HEK293 (cell line): ENCODE measurements around the gene EIF3M.

ENCODE experiments used
- CTCF ChIA-PET: fragments of 350-600 bp; formaldehyde crosslinking; extraction: SDS; loops from one replicate; lab custom pipeline; 2021; ENCODE audit warnings: antibody characterized with exemption; lab: Yijun Ruan, JAX
- POLR2A ChIA-PET: fragments of 300-600 bp; formaldehyde crosslinking; extraction: SDS; loops from one replicate; lab custom pipeline; 2020; ENCODE audit warnings: antibody characterized with exemption, inconsistent platforms; lab: Yijun Ruan, JAX
- H3K27ac ChIP-seq: fragments of 200-500 bp; sonication (Bioruptor generic); 2 replicates; pipeline ENCODE4 v1.5.1; 2014; ENCODE audit warnings: low read depth, low read length, control low read depth, inconsistent platforms; ENCODE audit errors: extremely low read depth
- H3K36me3 ChIP-seq, 2 experiments: fragments of 200-500 bp in 1 of 2; sonication (Bioruptor generic) in 1 of 2; 1 replicate in 1 of 2; 2 replicates in 1 of 2; pipeline ENCODE4 v1.5.1; 2014 to 2017; ENCODE audit warnings: inconsistent platforms in 2 of 2, low read length in 2 of 2; ENCODE audit not compliant: control insufficient read depth in 2 of 2, insufficient read depth in 1 of 2
- H3K4me1 ChIP-seq: fragments of 200-500 bp; sonication (Bioruptor generic); 2 replicates; pipeline ENCODE4 v1.5.1; 2014; ENCODE audit warnings: mild to moderate bottlenecking, low read length, inconsistent platforms; ENCODE audit not compliant: control insufficient read depth, insufficient read depth
- H3K4me3 ChIP-seq: 2 replicates; pipeline ENCODE4 v1.5.1; 2011; ENCODE audit warnings: low read depth, mild to moderate bottlenecking, control low read depth, low read length, moderate library complexity
- H3K9me3 ChIP-seq: fragments of 200-500 bp; sonication (Bioruptor generic); 2 replicates; pipeline ENCODE4 v1.5.1; 2014; ENCODE audit warnings: low read depth, low read length, inconsistent platforms; ENCODE audit not compliant: control insufficient read depth, insufficient read depth
- AEBP2 ChIP-seq: fragments of 450-650 bp; formaldehyde crosslinking; IDR thresholded peaks from 2 replicates; pipeline ENCODE4 v1.5.1; 2016; ENCODE audit warnings: missing biosample characterization, missing genetic modification characterization, borderline replicate concordance
- EGR2 ChIP-seq: fragments of 450-650 bp; formaldehyde crosslinking; IDR thresholded peaks from 2 replicates; pipeline ENCODE4 v1.5.1; 2016; ENCODE audit warnings: low read depth, missing biosample characterization, missing genetic modification characterization
- FEZF1 ChIP-seq: fragments of 450-650 bp; formaldehyde crosslinking; IDR thresholded peaks from 2 replicates; pipeline ENCODE4 v1.5.1; 2016; ENCODE audit warnings: missing biosample characterization, missing genetic modification characterization
- PRDM6 ChIP-seq: fragments of 450-650 bp; formaldehyde crosslinking; IDR thresholded peaks from 2 replicates; pipeline ENCODE4 v1.5.1; 2017; ENCODE audit warnings: missing biosample characterization, missing genetic modification characterization
- SCRT2 ChIP-seq: fragments of 450-650 bp; formaldehyde crosslinking; IDR thresholded peaks from 2 replicates; pipeline ENCODE4 v1.5.1; 2016; ENCODE audit warnings: missing biosample characterization, missing genetic modification characterization
- WT1 ChIP-seq: fragments of 450-650 bp; formaldehyde crosslinking; IDR thresholded peaks from 2 replicates; pipeline ENCODE4 v1.5.1; 2016; ENCODE audit warnings: missing biosample characterization, missing genetic modification characterization
- ZFP37 ChIP-seq: fragments of 450-650 bp; formaldehyde crosslinking; IDR thresholded peaks from 2 replicates; pipeline ENCODE4 v1.5.1; 2016; ENCODE audit warnings: missing biosample characterization, missing genetic modification characterization
- ZNF214 ChIP-seq: fragments of 450-650 bp; formaldehyde crosslinking; IDR thresholded peaks from 2 replicates; pipeline ENCODE4 v1.5.1; 2017; ENCODE audit warnings: missing biosample characterization, mild to moderate bottlenecking, missing genetic modification characterization, borderline replicate concordance
- ZNF473 ChIP-seq: fragments of 450-650 bp; formaldehyde crosslinking; IDR thresholded peaks from 2 replicates; pipeline ENCODE4 v1.5.1; 2017; ENCODE audit warnings: missing biosample characterization, missing genetic modification characterization
- ZNF544 ChIP-seq: fragments of 450-650 bp; formaldehyde crosslinking; IDR thresholded peaks from 2 replicates; pipeline ENCODE4 v1.5.0; 2017; ENCODE audit warnings: missing biosample characterization, missing genetic modification characterization
- ZNF549 ChIP-seq: fragments of 450-650 bp; IDR thresholded peaks from 2 replicates; pipeline ENCODE4 v1.5.1; 2018; ENCODE audit warnings: missing biosample characterization, missing genetic modification characterization, mild to moderate bottlenecking, inconsistent platforms, moderate library complexity
- ZNF610 ChIP-seq: fragments of 450-650 bp; formaldehyde crosslinking; IDR thresholded peaks from 2 replicates; pipeline ENCODE4 v1.5.1; 2016; ENCODE audit warnings: missing biosample characterization, missing genetic modification characterization, borderline replicate concordance
- ZNF664 ChIP-seq: fragments of 450-650 bp; formaldehyde crosslinking; IDR thresholded peaks from 2 replicates; pipeline ENCODE4 v1.5.1; 2016; ENCODE audit warnings: missing biosample characterization, missing genetic modification characterization
- ZNF785 ChIP-seq: fragments of 450-650 bp; formaldehyde crosslinking; IDR thresholded peaks from 2 replicates; pipeline ENCODE4 v1.5.1; 2016; ENCODE audit warnings: missing biosample characterization, missing genetic modification characterization
- ZSCAN16 ChIP-seq: fragments of 450-650 bp; formaldehyde crosslinking; IDR thresholded peaks from 2 replicates; pipeline ENCODE4 v1.5.1; 2016; ENCODE audit warnings: missing biosample characterization, missing genetic modification characterization
- TF ChIP-seq, protein P1 (sequence below): fragments of 450-650 bp; formaldehyde crosslinking; IDR thresholded peaks from 2 replicates; pipeline ENCODE4 v1.5.1; 2016; ENCODE audit warnings: missing biosample characterization, missing genetic modification characterization
- TF ChIP-seq, protein P2 (sequence below): fragments of 450-650 bp; formaldehyde crosslinking; IDR thresholded peaks from 2 replicates; pipeline ENCODE4 v1.5.1; 2017; ENCODE audit warnings: missing biosample characterization, missing genetic modification characterization

Gene EIF3M

DNA sequence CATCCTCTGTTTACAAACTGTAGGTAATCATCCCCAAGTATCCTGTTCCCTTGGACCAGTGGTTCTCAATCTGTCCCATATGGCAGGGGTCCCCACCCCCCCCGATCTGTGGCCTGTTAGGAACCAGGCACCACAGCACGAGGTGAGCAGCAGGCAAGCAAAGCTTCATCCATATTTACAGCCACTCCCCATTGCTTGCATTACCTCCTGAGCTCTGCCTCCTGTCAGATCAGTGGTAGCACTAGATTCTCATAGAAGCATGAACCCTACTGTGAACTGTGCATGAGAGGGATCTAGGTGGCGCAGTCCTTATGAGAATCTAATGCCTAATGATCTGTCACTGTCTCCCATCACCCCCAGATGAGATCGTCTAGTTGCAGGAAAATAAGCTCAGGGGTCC, 33.4 kb upstream of the EIF3M start:
- no peaks in the 10 kb centered on the region for H3K9me3 ChIP-seq
- H3K4me3 ChIP-seq: no peak overlapping the region
- peak; percentile 99 for TF ChIP-seq ZNF610 (tag by site-specific recombination)
- TF ChIP-seq ZNF549 (tag by site-specific recombination): no peak
- CTCF ChIA-PET: interaction anchor here (0.7 kb wide), 1 partner anchor 1711 kb away, joined by 3 read pairs; no protein-coding TSS in a partner anchor
- H3K36me3 ChIP-seq: no peaks in the 10 kb centered on the region
- POLR2A ChIA-PET: no interaction called here
- no peaks in the 10 kb centered on the region for H3K4me1 ChIP-seq
- no peak overlapping the region for H3K27ac ChIP-seq

GRCh38 chr11:32555091-32555490, 28.5 kb upstream of the EIF3M start:
- H3K9me3 ChIP-seq: no peaks in the 10 kb centered on the region
- H3K27ac ChIP-seq: no peak overlapping the region
- ChIA-PET CTCF (interaction anchor here (0.5 kb wide), 1 partner anchor 222 kb away, joined by 3 read pairs; no protein-coding TSS in a partner anchor), POLR2A (no interaction called here)
- no peaks in the 10 kb centered on the region for H3K36me3 ChIP-seq
- H3K4me3 ChIP-seq: no peak overlapping the region
- TF ChIP-seq WT1 (tag by site-specific recombination): peak; percentile 46; the same call in 1 of the 2 replicates
- TF ChIP-seq ZFP37 (tag by site-specific recombination): no peak
- no peak for TF ChIP-seq ZNF544 (tag by site-specific recombination)
- TF ChIP-seq SCRT2: peak; percentile 52
- TF ChIP-seq, protein P1, sequence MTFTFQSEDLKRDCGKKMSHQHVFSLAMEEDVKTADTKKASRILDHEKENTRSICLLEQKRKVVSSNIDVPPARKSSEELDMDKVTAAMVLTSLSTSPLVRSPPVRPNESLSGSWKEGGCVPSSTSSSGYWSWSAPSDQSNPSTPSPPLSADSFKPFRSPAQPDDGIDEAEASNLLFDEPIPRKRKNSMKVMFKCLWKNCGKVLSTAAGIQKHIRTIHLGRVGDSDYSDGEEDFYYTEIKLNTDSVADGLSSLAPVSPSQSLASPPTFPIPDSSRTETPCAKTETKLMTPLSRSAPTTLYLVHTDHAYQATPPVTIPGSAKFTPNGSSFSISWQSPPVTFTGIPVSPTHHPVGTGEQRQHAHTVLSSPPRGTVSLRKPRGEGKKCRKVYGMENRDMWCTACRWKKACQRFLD (tag by site-specific recombination): no peak
- TF ChIP-seq, protein P2, sequence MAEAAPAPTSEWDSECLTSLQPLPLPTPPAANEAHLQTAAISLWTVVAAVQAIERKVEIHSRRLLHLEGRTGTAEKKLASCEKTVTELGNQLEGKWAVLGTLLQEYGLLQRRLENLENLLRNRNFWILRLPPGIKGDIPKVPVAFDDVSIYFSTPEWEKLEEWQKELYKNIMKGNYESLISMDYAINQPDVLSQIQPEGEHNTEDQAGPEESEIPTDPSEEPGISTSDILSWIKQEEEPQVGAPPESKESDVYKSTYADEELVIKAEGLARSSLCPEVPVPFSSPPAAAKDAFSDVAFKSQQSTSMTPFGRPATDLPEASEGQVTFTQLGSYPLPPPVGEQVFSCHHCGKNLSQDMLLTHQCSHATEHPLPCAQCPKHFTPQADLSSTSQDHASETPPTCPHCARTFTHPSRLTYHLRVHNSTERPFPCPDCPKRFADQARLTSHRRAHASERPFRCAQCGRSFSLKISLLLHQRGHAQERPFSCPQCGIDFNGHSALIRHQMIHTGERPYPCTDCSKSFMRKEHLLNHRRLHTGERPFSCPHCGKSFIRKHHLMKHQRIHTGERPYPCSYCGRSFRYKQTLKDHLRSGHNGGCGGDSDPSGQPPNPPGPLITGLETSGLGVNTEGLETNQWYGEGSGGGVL: no peak
- TF ChIP-seq FEZF1 (tag by site-specific recombination): peak; percentile 24; the same call in 1 of the 2 replicates
- no peak for TF ChIP-seq ZNF664 (tag by site-specific recombination)
- no peak for TF ChIP-seq ZNF473 (tag by site-specific recombination)
- TF ChIP-seq ZNF785: no peak
- peak; percentile 12; the same call in 1 of the 2 replicates for TF ChIP-seq EGR2
- TF ChIP-seq PRDM6: peak; percentile 34; the same call in 1 of the 2 replicates
- TF ChIP-seq AEBP2: no peak
- H3K4me1 ChIP-seq: no peaks in the 10 kb centered on the region

GRCh38 chr11:32555895-32556294, 27.7 kb upstream of the EIF3M start:
- ChIA-PET POLR2A (no interaction called here), CTCF (interaction anchor here (0.5 kb wide), 1 partner anchor 222 kb away, joined by 3 read pairs; no protein-coding TSS in a partner anchor)
- Histone ChIP-seq H3K27ac (no peak overlapping the region), H3K4me3 (no peak overlapping the region), H3K4me1 (no peaks in the 10 kb centered on the region), H3K9me3 (no peaks in the 10 kb centered on the region), H3K36me3 (no peaks in the 10 kb centered on the region)
- TF ChIP-seq ZSCAN16 (0 out of 2 replicates have a peak, but pooled peaks have one; percentile 68), ZNF214 (no peak)
